Esophagus squamous epithelium (tissue), 4 donors: Measurements from ENCODE around the gene ABCA3.

Experiments used
- POLR2A ChIP-seq, 4 donors: fragments of 450-650 bp; IDR thresholded peaks; one replicate each; pipeline ENCODE4 v1.6.1; 2017; ENCODE audit warnings: antibody characterized with exemption in 4 of 4, mild to moderate bottlenecking in 4 of 4, moderate library complexity in 3 of 4
- TF ChIP-seq, protein P1 (sequence below), 6 experiments: fragments of 450-650 bp in 4 of 6; fragments of 200-600 bp in 2 of 6; sonication (generic) in 2 of 6; IDR thresholded peaks; one replicate each; pipeline ENCODE4 v1.5.1; 2016 to 2019; ENCODE audit warnings: antibody characterized with exemption in 6 of 6, mild to moderate bottlenecking in 4 of 6, moderate library complexity in 4 of 6

DNA sequence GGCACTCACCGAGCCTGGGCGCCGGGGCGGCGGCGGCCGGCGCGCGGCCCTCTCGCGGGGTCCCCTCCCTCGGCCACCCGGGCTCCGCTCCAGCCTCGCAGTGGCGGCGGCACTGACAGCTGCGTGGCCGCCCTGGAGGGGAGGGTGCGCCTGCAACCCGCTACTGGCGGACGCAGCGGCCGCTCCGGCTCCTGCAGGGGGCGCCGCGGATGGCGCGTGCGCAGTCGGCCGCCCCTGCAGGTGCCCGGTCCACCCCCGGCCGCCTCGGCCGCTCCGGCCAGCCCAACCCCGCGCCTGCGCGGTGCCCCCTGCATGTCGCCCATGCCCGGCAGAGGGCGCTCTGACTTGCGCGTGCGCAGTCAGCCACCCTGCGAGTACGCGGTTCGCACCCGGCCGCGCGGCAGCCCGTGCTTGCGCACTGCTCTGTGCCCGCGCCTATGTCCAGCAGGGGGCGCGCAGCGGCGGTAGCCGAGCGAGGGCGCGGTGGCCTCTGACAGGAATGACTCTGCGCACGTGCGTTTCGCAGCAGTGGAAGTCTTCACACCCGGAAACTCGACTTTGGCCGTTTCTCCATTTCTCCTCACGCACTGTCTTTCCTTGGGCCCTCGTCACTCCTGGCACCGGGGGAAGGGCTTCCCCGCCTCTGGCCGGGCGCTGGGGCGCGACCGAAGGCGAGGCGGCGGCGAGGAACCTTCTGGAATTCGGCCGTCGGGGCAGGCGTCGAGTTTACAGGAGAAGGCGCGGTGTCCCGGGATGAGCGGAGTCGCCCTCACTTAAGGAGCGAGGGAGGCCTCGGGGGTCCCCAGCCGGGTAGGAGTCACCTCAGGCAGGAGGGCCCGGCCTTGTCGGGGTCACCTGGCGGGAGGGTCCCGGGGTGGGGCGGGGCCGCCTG is at the start of gene ABCA3:
- TF ChIP-seq, protein P1, sequence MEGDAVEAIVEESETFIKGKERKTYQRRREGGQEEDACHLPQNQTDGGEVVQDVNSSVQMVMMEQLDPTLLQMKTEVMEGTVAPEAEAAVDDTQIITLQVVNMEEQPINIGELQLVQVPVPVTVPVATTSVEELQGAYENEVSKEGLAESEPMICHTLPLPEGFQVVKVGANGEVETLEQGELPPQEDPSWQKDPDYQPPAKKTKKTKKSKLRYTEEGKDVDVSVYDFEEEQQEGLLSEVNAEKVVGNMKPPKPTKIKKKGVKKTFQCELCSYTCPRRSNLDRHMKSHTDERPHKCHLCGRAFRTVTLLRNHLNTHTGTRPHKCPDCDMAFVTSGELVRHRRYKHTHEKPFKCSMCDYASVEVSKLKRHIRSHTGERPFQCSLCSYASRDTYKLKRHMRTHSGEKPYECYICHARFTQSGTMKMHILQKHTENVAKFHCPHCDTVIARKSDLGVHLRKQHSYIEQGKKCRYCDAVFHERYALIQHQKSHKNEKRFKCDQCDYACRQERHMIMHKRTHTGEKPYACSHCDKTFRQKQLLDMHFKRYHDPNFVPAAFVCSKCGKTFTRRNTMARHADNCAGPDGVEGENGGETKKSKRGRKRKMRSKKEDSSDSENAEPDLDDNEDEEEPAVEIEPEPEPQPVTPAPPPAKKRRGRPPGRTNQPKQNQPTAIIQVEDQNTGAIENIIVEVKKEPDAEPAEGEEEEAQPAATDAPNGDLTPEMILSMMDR (IDR thresholded peaks at IDR 0.05): peak; percentile 98 to 100 (median 100)
- TF ChIP-seq POLR2A (IDR thresholded peaks at IDR 0.05): peak in 1 of 4 donors; percentile 22
